ENCODE measurements around the gene DPH3. TPM values are rescaled to one million over a fixed set of nuclear protein-coding genes. Genes with fewer than 3 reads are reported as not detected.

The DPH3 gene
- total and polyA plus RNA-seq, 4 donors = 11.7 to 22.0 (median 16.3) TPM

- H3K4me3 ChIP-seq = no peak overlapping the region
- 77 to 80% methylated on average over 2 of the region's 2 CpGs for WGBS, 2 donors
- H3K27ac ChIP-seq (ENCODE audit: low read depth in 1 of 2, low read length in 1 of 2) = no peak overlapping the region
- no peak for TF ChIP-seq CTCF (IDR thresholded peaks at IDR 0.05; ENCODE audit: control extremely low read depth, extremely low read depth)
- DNase-seq = no peak
- H3K36me3 ChIP-seq (ENCODE audit: control insufficient read depth in 4 of 4, insufficient read depth in 4 of 4, low read length in 4 of 4) = peaks cover 0 to 10% (median 7%) of the 10 kb centered on the region in 4 donors
- no peak for ATAC-seq (ENCODE audit: insufficient read depth, low FRiP score)
- H3K27me3 ChIP-seq (ENCODE audit: control insufficient read depth in 3 of 3, insufficient read depth in 3 of 3, low read length in 2 of 3) = no peaks in the 10 kb centered on the region
- H3K4me1 ChIP-seq (ENCODE audit: control insufficient read depth in 5 of 5, insufficient read depth in 5 of 5, low read length in 5 of 5) = peaks cover 3 to 23% (median 7%) of the 10 kb centered on the region in 5 donors
- no peak overlapping the region for H3K9ac ChIP-seq (ENCODE audit: insufficient read depth in 1 of 2, low read length in 2 of 2)
- no peaks in the 10 kb centered on the region for H3K9me3 ChIP-seq (ENCODE audit: control insufficient read depth in 4 of 4, insufficient read depth in 3 of 4, low read length in 3 of 4)
Measured at GRCh38 chr3:16300307-16300706, 35.6 kb upstream of the DPH3 start.

GRCh38 chr3:16299746-16300145, 35.0 kb upstream of the DPH3 start:
- peaks cover 0 to 10% (median 6%) of the 10 kb centered on the region in 4 donors for H3K36me3 ChIP-seq (ENCODE audit: control insufficient read depth in 4 of 4, insufficient read depth in 4 of 4, low read length in 4 of 4)
- H3K27me3 ChIP-seq (ENCODE audit: control insufficient read depth in 3 of 3, insufficient read depth in 3 of 3, low read length in 2 of 3) = no peaks in the 10 kb centered on the region
- WGBS, 2 donors = 65 to 74% methylated on average over 3 of the region's 3 CpGs
- H3K9me3 ChIP-seq (ENCODE audit: control insufficient read depth in 4 of 4, insufficient read depth in 3 of 4, low read length in 3 of 4) = no peaks in the 10 kb centered on the region
- ATAC-seq (ENCODE audit: insufficient read depth, low FRiP score) (no peak), DNase-seq (no peak)
- no peak for TF ChIP-seq CTCF (IDR thresholded peaks at IDR 0.05; ENCODE audit: control extremely low read depth, extremely low read depth)
- no peak overlapping the region for H3K27ac ChIP-seq (ENCODE audit: low read depth in 1 of 2, low read length in 1 of 2)
- no peak overlapping the region for H3K4me3 ChIP-seq
- H3K4me1 ChIP-seq (ENCODE audit: control insufficient read depth in 5 of 5, insufficient read depth in 5 of 5, low read length in 5 of 5) = peaks cover 3 to 23% (median 5%) of the 10 kb centered on the region in 5 donors
- no peak overlapping the region for H3K9ac ChIP-seq (ENCODE audit: insufficient read depth in 1 of 2, low read length in 2 of 2)

GRCh38 chr3:16298891-16299290, 34.1 kb upstream of the DPH3 start:
- Histone ChIP-seq H3K27ac (ENCODE audit: low read depth in 1 of 2, low read length in 1 of 2) (no peak overlapping the region), H3K9ac (ENCODE audit: insufficient read depth in 1 of 2, low read length in 2 of 2) (no peak overlapping the region), H3K4me1 (ENCODE audit: control insufficient read depth in 5 of 5, insufficient read depth in 5 of 5, low read length in 5 of 5) (peaks cover 2 to 18% (median 5%) of the 10 kb centered on the region in 5 donors), H3K9me3 (ENCODE audit: control insufficient read depth in 4 of 4, insufficient read depth in 3 of 4, low read length in 3 of 4) (no peaks in the 10 kb centered on the region), H3K27me3 (ENCODE audit: control insufficient read depth in 3 of 3, insufficient read depth in 3 of 3, low read length in 2 of 3) (no peaks in the 10 kb centered on the region), H3K4me3 (no peak overlapping the region), H3K36me3 (ENCODE audit: control insufficient read depth in 4 of 4, insufficient read depth in 4 of 4, low read length in 4 of 4) (peaks cover 0 to 10% (median 5%) of the 10 kb centered on the region in 4 donors)
- DNase-seq (no peak), ATAC-seq (ENCODE audit: insufficient read depth, low FRiP score) (no peak)
- WGBS, 2 donors = 90 to 97% methylated on average over 6 of the region's 6 CpGs
- no peak for TF ChIP-seq CTCF (IDR thresholded peaks at IDR 0.05; ENCODE audit: control extremely low read depth, extremely low read depth)
